ENCODE data around the gene PCSK6.

Gene PCSK6

DNA sequence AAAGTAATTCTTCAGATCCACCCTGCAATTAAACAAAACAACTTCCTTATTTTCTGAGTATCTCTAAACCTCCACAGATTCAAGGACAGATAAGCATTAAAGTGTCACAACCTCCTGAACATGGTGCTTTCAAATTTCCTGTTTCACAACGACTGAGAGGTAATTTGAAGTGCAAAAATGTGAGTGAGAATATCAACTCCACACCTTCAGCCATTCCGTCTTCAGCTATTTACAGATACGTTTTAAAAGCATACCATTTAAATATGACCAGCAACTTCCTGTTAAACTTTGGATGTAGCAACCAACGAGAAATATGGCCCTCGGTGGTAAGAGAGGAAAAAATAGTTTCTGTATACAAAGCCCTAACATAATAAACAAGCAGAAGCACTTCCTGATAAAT, 32.1 kb upstream of the PCSK6 start:
- TF ChIP-seq TOX (CRISPR knock-in tag; IDR thresholded peaks at IDR 0.05; ENCODE audit: borderline replicate concordance): no peak
- TF ChIP-seq ZNF565 (CRISPR knock-in tag; conservative IDR thresholded peaks at IDR 0.05; ENCODE audit: low read depth): no peak
- no peak for TF ChIP-seq RARB (CRISPR knock-in tag; IDR thresholded peaks at IDR 0.05)
- no peak for TF ChIP-seq ZFP30 (CRISPR knock-in tag; IDR thresholded peaks at IDR 0.05)
- TF ChIP-seq TCF4 (CRISPR knock-in tag; IDR thresholded peaks at IDR 0.05; ENCODE audit: borderline replicate concordance): no peak
- TF ChIP-seq ISL1 (CRISPR knock-in tag; IDR thresholded peaks at IDR 0.05): no peak
- TF ChIP-seq, protein P1, sequence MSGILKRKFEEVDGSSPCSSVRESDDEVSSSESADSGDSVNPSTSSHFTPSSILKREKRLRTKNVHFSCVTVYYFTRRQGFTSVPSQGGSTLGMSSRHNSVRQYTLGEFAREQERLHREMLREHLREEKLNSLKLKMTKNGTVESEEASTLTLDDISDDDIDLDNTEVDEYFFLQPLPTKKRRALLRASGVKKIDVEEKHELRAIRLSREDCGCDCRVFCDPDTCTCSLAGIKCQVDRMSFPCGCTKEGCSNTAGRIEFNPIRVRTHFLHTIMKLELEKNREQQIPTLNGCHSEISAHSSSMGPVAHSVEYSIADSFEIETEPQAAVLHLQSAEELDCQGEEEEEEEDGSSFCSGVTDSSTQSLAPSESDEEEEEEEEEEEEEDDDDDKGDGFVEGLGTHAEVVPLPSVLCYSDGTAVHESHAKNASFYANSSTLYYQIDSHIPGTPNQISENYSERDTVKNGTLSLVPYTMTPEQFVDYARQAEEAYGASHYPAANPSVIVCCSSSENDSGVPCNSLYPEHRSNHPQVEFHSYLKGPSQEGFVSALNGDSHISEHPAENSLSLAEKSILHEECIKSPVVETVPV (CRISPR knock-in tag; IDR thresholded peaks at IDR 0.05): no peak
- ATAC-seq: no peak

DNA sequence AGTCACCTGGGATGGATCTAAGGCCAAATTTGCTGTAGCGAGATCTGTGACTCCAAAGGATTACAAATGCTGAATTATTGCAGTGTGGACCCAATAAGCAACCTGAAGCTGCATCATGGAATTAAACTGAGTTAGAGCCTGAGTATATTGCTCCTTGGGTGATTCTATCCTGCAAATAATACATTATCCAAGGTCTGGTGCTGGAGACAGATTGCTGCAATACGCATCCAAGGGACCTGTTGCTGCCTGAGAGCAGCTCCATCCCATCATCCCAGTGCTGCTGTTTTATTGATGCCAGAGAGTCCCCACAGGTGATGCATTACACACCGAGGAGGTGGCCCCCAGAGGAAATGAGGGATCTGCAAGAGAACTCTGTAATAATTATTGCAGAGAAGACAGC, 31.6 kb upstream of the PCSK6 start:
- TF ChIP-seq, protein P2, sequence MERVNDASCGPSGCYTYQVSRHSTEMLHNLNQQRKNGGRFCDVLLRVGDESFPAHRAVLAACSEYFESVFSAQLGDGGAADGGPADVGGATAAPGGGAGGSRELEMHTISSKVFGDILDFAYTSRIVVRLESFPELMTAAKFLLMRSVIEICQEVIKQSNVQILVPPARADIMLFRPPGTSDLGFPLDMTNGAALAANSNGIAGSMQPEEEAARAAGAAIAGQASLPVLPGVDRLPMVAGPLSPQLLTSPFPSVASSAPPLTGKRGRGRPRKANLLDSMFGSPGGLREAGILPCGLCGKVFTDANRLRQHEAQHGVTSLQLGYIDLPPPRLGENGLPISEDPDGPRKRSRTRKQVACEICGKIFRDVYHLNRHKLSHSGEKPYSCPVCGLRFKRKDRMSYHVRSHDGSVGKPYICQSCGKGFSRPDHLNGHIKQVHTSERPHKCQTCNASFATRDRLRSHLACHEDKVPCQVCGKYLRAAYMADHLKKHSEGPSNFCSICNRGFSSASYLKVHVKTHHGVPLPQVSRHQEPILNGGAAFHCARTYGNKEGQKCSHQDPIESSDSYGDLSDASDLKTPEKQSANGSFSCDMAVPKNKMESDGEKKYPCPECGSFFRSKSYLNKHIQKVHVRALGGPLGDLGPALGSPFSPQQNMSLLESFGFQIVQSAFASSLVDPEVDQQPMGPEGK (CRISPR knock-in tag; IDR thresholded peaks at IDR 0.05; ENCODE audit: borderline replicate concordance): no peak
- TF ChIP-seq, protein P3, sequence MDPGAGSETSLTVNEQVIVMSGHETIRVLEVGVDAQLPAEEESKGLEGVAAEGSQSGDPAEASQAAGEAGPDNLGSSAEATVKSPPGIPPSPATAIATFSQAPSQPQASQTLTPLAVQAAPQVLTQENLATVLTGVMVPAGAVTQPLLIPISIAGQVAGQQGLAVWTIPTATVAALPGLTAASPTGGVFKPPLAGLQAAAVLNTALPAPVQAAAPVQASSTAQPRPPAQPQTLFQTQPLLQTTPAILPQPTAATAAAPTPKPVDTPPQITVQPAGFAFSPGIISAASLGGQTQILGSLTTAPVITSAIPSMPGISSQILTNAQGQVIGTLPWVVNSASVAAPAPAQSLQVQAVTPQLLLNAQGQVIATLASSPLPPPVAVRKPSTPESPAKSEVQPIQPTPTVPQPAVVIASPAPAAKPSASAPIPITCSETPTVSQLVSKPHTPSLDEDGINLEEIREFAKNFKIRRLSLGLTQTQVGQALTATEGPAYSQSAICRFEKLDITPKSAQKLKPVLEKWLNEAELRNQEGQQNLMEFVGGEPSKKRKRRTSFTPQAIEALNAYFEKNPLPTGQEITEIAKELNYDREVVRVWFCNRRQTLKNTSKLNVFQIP (CRISPR knock-in tag; IDR thresholded peaks at IDR 0.05; ENCODE audit: borderline replicate concordance, low read depth): no peak
- TF ChIP-seq ARNTL (CRISPR knock-in tag; IDR thresholded peaks at IDR 0.05; ENCODE audit: borderline replicate concordance, low read depth): no peak
- TF ChIP-seq SNAI2 (CRISPR knock-in tag; IDR thresholded peaks at IDR 0.05): no peak
- TF ChIP-seq OSR1 (CRISPR knock-in tag; IDR thresholded peaks at IDR 0.05): no peak
- TF ChIP-seq ZNF565 (CRISPR knock-in tag; conservative IDR thresholded peaks at IDR 0.05; ENCODE audit: low read depth): no peak
- TF ChIP-seq, protein P4, sequence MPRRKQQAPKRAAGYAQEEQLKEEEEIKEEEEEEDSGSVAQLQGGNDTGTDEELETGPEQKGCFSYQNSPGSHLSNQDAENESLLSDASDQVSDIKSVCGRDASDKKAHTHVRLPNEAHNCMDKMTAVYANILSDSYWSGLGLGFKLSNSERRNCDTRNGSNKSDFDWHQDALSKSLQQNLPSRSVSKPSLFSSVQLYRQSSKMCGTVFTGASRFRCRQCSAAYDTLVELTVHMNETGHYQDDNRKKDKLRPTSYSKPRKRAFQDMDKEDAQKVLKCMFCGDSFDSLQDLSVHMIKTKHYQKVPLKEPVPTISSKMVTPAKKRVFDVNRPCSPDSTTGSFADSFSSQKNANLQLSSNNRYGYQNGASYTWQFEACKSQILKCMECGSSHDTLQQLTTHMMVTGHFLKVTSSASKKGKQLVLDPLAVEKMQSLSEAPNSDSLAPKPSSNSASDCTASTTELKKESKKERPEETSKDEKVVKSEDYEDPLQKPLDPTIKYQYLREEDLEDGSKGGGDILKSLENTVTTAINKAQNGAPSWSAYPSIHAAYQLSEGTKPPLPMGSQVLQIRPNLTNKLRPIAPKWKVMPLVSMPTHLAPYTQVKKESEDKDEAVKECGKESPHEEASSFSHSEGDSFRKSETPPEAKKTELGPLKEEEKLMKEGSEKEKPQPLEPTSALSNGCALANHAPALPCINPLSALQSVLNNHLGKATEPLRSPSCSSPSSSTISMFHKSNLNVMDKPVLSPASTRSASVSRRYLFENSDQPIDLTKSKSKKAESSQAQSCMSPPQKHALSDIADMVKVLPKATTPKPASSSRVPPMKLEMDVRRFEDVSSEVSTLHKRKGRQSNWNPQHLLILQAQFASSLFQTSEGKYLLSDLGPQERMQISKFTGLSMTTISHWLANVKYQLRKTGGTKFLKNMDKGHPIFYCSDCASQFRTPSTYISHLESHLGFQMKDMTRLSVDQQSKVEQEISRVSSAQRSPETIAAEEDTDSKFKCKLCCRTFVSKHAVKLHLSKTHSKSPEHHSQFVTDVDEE (CRISPR knock-in tag; IDR thresholded peaks at IDR 0.05): no peak
- TF ChIP-seq RARB (CRISPR knock-in tag; IDR thresholded peaks at IDR 0.05): no peak
- TF ChIP-seq BACH2 (CRISPR knock-in tag; IDR thresholded peaks at IDR 0.05; ENCODE audit: borderline replicate concordance): no peak
- TF ChIP-seq TOX (CRISPR knock-in tag; IDR thresholded peaks at IDR 0.05; ENCODE audit: borderline replicate concordance): no peak
- no peak for TF ChIP-seq GLIS3 (CRISPR knock-in tag; IDR thresholded peaks at IDR 0.05)
- TF ChIP-seq, protein P1 (CRISPR knock-in tag; IDR thresholded peaks at IDR 0.05): no peak
- no peak for TF ChIP-seq ZFP30 (CRISPR knock-in tag; IDR thresholded peaks at IDR 0.05)
- no peak for TF ChIP-seq ISL1 (CRISPR knock-in tag; IDR thresholded peaks at IDR 0.05)
- TF ChIP-seq TCF4 (CRISPR knock-in tag; IDR thresholded peaks at IDR 0.05; ENCODE audit: borderline replicate concordance): no peak
- no peak for TF ChIP-seq ZFP3 (CRISPR knock-in tag; IDR thresholded peaks at IDR 0.05)
- TF ChIP-seq CSDC2 (CRISPR knock-in tag; IDR thresholded peaks at IDR 0.05): no peak
- no peak for TF ChIP-seq PPARA (CRISPR knock-in tag; IDR thresholded peaks at IDR 0.05; ENCODE audit: borderline replicate concordance)
- TF ChIP-seq ESRRG (CRISPR knock-in tag; IDR thresholded peaks at IDR 0.05): no peak
- no peak for ATAC-seq

DNA sequence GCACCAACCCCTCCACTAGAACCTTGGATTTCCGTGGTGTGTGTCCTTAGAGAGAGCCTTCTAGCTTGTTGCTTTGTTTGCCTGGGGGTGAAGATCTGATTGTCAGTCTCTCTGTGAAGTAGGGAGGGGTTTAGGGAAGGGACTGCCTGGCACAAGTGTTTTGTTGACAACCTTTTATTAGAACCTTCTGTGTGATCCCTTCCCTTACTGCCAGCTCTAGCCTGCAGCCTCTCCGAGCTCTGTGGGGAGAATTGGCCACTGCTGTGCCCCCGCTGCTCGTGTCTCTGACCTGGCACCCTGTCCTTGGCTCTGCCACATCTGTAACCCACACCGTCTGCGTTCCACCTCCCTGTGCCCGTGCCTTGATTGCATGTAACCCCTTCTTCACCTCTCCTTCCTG, 30.9 kb upstream of the PCSK6 start:
- TF ChIP-seq ARNTL (CRISPR knock-in tag; IDR thresholded peaks at IDR 0.05; ENCODE audit: borderline replicate concordance, low read depth): no peak
- no peak for ATAC-seq

DNA sequence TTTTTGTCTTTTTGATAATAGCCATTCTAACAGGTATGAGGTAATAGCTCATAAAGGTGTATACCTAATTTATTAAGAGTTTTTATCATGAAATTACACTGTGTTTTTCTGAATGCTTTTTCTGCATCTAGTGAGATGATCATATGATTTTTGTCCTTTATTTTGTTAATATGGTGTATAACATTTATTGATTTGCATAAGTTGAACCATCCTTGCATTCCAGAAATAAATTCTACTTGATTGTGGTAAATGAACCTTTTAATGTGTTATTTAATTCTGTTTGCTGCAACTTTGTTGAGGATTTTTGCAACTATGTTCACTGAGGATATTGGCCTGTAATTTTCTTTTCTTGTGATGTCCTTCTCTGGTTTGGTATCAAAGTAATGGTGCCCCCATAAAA, 28.0 kb upstream of the PCSK6 start:
- TF ChIP-seq RARB (CRISPR knock-in tag; IDR thresholded peaks at IDR 0.05): no peak
- TF ChIP-seq, protein P4 (CRISPR knock-in tag; IDR thresholded peaks at IDR 0.05): no peak
- TF ChIP-seq ZFP3 (CRISPR knock-in tag; IDR thresholded peaks at IDR 0.05): no peak
- TF ChIP-seq OSR1 (CRISPR knock-in tag; IDR thresholded peaks at IDR 0.05): no peak
- TF ChIP-seq ESRRG (CRISPR knock-in tag; IDR thresholded peaks at IDR 0.05): no peak
- no peak for TF ChIP-seq ZNF70 (CRISPR knock-in tag; IDR thresholded peaks at IDR 0.05)
- no peak for ATAC-seq

All from SK-N-SH treated with all-trans-retinoic acid at 6 μM for 48 hours (cell line).